Keratinocyte (primary cell): ENCODE measurements around the gene GPR137. TPM values are rescaled to one million over a fixed set of nuclear protein-coding genes. Genes with fewer than 3 reads are reported as not detected.

Experiments used
- DNase-seq: peaks from one replicate; pipeline ENCODE4 v3.0.0-alpha.2; 2011; ENCODE audit warnings: low read depth, missing footprints, low spot score
- FAIRE-seq: peaks from 2 replicates; lab custom pipeline; 2011; peaks lifted over from hg19 to GRCh38; lab: Jason Lieb, UNC
- H2AFZ ChIP-seq: 2 replicates; pipeline ENCODE4 v1.6.0; 2012; ENCODE audit warnings: low read length, control low read depth, inconsistent platforms; ENCODE audit not compliant: control insufficient read depth
- H3K27ac ChIP-seq: 2 replicates; pipeline ENCODE4 v1.5.1; 2011; ENCODE audit warnings: low read length; ENCODE audit not compliant: control insufficient read depth, insufficient read depth
- H3K27me3 ChIP-seq: 3 replicates; pipeline ENCODE4 v1.6.0; 2011; ENCODE audit warnings: low read length; ENCODE audit not compliant: control insufficient read depth, insufficient read depth; ENCODE audit errors: extremely low read depth
- H3K36me3 ChIP-seq, 2 experiments: 2 replicates in 1 of 2; 3 replicates in 1 of 2; pipeline ENCODE4 v1.5.1; 2011; ENCODE audit warnings: low read length in 2 of 2, mild to moderate bottlenecking in 1 of 2; ENCODE audit not compliant: control insufficient read depth in 2 of 2, insufficient read depth in 2 of 2; ENCODE audit errors: extremely low read depth in 1 of 2
- H3K4me1 ChIP-seq: 3 replicates; pipeline ENCODE4 v1.5.1; 2011; ENCODE audit warnings: low read length; ENCODE audit not compliant: control insufficient read depth, insufficient read depth; ENCODE audit errors: extremely low read depth
- H3K4me2 ChIP-seq: 3 replicates; pipeline ENCODE4 v1.6.0; 2011; ENCODE audit warnings: low read depth, low read length; ENCODE audit not compliant: control insufficient read depth, insufficient read depth; ENCODE audit errors: extremely low read depth
- H3K4me3 ChIP-seq, 3 experiments: fragments of 200-600 bp in 1 of 3; sonication (generic) in 1 of 3; 2 replicates in 2 of 3; 3 replicates in 1 of 3; pipeline ENCODE4 v1.5.1; 2011 to 2016; ENCODE audit warnings: low read length in 3 of 3, mild to moderate bottlenecking in 3 of 3, control low read depth in 2 of 3, inconsistent platforms in 1 of 3, low read depth in 1 of 3, mixed read lengths in 1 of 3, mixed run types in 1 of 3, moderate library complexity in 1 of 3; ENCODE audit not compliant: control insufficient read depth in 2 of 3, insufficient read depth in 2 of 3; ENCODE audit errors: extremely low read depth in 1 of 3
- H3K79me2 ChIP-seq: 2 replicates; pipeline ENCODE4 v1.6.0; 2012; ENCODE audit warnings: low read length; ENCODE audit not compliant: control insufficient read depth, insufficient read depth
- H3K9ac ChIP-seq: 3 replicates; pipeline ENCODE4 v1.6.0; 2011; ENCODE audit warnings: low read length; ENCODE audit not compliant: control insufficient read depth, insufficient read depth; ENCODE audit errors: extremely low read depth
- H3K9me1 ChIP-seq: 3 replicates; pipeline ENCODE4 v1.6.0; 2011; ENCODE audit warnings: low read length; ENCODE audit not compliant: control insufficient read depth, insufficient read depth; ENCODE audit errors: extremely low read depth
- H3K9me3 ChIP-seq: 2 replicates; pipeline ENCODE4 v1.5.1; 2012; ENCODE audit warnings: low read depth, low read length; ENCODE audit not compliant: control insufficient read depth
- H4K20me1 ChIP-seq: 3 replicates; pipeline ENCODE4 v1.6.0; 2011; ENCODE audit warnings: low read length; ENCODE audit not compliant: control insufficient read depth, insufficient read depth; ENCODE audit errors: extremely low read depth
- CTCF ChIP-seq, 3 experiments: IDR thresholded peaks in 1 of 3; conservative IDR thresholded peaks in 1 of 3; optimal IDR thresholded peaks in 1 of 3; 2 replicates in 2 of 3; 3 replicates in 1 of 3; pipeline versions ENCODE3 to v1.5.1; 2011; ENCODE audit warnings: low read length in 3 of 3, mild to moderate bottlenecking in 3 of 3, moderate library complexity in 2 of 3, control low read depth in 1 of 3, inconsistent platforms in 1 of 3; ENCODE audit not compliant: insufficient read depth in 2 of 3; ENCODE audit errors: extremely low read depth in 1 of 3
- EZH2 ChIP-seq: IDR thresholded peaks from one replicate; pipeline ENCODE4 v1.6.1; 2012; ENCODE audit warnings: inconsistent platforms, mild to moderate bottlenecking, low read length, moderate library complexity
- dilution Hi-C: fragments of 300-500 bp; cut with MboI; formaldehyde crosslinking; loops from one replicate; pipeline ENCODE4 v1.7.0; 2020; ENCODE audit warnings: low sequenced_read_pairs; ENCODE audit not compliant: extremely low pct_ligation_motif_present
- polyA plus RNA-seq, 5 experiments: library from polyadenylated mRNA; depleted of rRNA in 3 of 5; stranded (reverse) in 3 of 5; stranded (forward) in 1 of 5; unstranded in 1 of 5; fragments of >200 nt; gene quantifications; 1 replicate in 1 of 5; 2 replicates in 3 of 5; 3 replicates in 1 of 5; pipeline versions ENCODE4 v1.2.1 to v1.2.3, GENCODE V29; 2011 to 2012; ENCODE audit warnings: missing spikeins in 2 of 5, low read depth in 1 of 5, low replicate concordance in 1 of 5

Gene GPR137
- polyA plus RNA-seq, 1 donor (not counting 4 experiments of a cell fraction or from before 2014, with no cell fraction given): 6.6 TPM

DNA sequence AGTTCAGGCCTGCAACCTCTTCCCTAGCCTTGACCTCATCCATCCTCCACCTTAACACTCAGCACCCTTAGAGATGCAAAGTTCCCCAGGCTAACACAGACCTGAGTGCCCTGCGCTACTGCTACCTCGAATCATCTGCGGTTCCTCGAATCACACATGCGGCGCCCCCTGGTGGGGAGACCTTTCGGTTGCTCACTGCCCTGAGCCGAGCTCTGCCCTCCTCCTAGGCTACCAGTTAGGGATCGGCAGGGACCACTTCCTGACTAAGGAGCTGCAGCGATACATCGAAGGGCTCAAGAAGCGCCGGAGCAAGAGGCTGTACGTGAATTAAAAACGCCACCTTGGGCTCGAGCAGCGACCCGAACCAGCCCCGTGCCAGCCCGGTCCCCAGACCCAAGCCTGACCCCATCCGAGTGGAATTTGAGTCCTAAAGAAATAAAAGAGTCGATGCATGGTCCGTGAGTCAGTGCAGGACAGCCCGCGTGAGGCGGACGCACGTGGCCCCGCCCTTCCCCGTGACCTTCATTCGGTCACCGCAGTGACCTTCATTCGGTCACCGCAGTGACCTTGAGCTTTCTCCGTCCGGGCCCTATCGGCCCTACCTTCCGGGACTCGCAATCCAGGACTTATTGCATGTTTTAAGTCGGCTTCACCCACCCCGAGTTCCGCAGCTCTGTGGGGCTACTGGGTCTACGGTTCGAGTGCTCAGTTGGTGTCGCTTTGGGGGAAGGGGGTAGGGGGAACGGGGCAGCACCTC lies 18.8 kb downstream of the GPR137 start:
- Histone ChIP-seq H3K4me3 (peak overlapping the region; percentile 58 to 78 (median 78)), H3K27ac (peak overlapping the region; percentile 85), H3K4me1 (peaks cover 30% of the 10 kb centered on the region), H4K20me1 (no peaks in the 10 kb centered on the region), H3K9me3 (no peaks in the 10 kb centered on the region), H3K9me1 (no peaks in the 10 kb centered on the region), H2AFZ (peak overlapping the region; percentile 42), H3K9ac (peak overlapping the region; percentile 80), H3K36me3 (no peaks in the 10 kb centered on the region), H3K27me3 (peaks cover 15% of the 10 kb centered on the region), H3K79me2 (peaks cover 19% of the 10 kb centered on the region), H3K4me2 (peak overlapping the region; percentile 92)
- FAIRE-seq (peak; percentile 62), DNase-seq (no peak)
- TF ChIP-seq EZH2 (no peak), CTCF (optimal IDR thresholded peaks at IDR 0.05 in 1 of 3, IDR thresholded peaks at IDR 0.05 in 1 of 3, conservative IDR thresholded peaks at IDR 0.05 in 1 of 3; ENCODE audit: extremely low read depth in 1 of 3, insufficient read depth in 2 of 3, low read length in 3 of 3) (peak; percentile 89 to 96 (median 94))
- dilution Hi-C loops: no loop called here

DNA sequence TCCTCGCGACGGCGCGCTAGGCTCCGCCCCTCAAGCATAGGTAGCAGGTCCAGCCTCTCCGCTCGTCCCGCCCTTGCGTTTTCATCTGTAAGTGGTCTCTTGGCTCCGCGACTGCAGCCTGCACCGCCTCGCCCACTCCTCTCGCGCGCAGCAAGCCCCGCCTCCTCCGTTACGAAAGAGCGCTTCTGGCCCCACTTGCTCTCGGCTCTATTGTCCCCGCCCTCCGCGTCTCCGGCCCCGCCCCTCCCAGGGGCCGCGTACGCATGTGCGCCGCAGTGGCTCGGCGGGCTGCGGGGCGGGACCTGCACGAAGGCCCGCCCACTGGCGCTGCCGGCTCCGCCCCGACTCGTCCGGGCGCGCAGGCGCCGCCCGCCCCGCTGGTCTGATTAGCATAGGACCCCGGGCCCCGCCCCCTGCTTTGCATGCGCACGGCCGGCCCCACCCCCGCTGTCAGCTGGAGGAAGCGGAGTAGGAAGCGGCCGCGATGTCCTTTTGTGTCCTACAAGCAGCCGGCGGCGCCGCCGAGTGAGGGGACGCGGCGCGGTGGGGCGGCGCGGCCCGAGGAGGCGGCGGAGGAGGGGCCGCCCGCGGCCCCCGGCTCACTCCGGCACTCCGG lies 19.5 kb downstream of the GPR137 start, which contains the start of gene ESRRA:
Gene ESRRA (plus strand): TSS at position 450 of the 616 bp plus-strand sequence. CDS start 1,656 bp downstream, outside the sequence.
- H3K36me3 ChIP-seq: no peaks in the 10 kb centered on the region
- DNase-seq (peak; percentile 90), FAIRE-seq (no peak)
- no peaks in the 10 kb centered on the region for H3K9me1 ChIP-seq
- peaks cover 19% of the 10 kb centered on the region for H3K79me2 ChIP-seq
- dilution Hi-C loops: no loop called here
- H3K27me3 ChIP-seq: peaks cover 8% of the 10 kb centered on the region
- no peaks in the 10 kb centered on the region for H4K20me1 ChIP-seq
- peak within 1 kb of the TSS; percentile 78 to 86 (median 83) for H3K4me3 ChIP-seq
- peak within 1 kb of the TSS; percentile 85 for H3K27ac ChIP-seq
- H3K9me3 ChIP-seq: no peaks in the 10 kb centered on the region
- peak within 1 kb of the TSS; percentile 42 for H2AFZ ChIP-seq
- peak within 1 kb of the TSS; percentile 80 for H3K9ac ChIP-seq
- no peak for TF ChIP-seq CTCF (optimal IDR thresholded peaks at IDR 0.05 in 1 of 3, IDR thresholded peaks at IDR 0.05 in 1 of 3, conservative IDR thresholded peaks at IDR 0.05 in 1 of 3; ENCODE audit: extremely low read depth in 1 of 3, insufficient read depth in 2 of 3, low read length in 3 of 3)
- TF ChIP-seq EZH2: no peak
- H3K4me1 ChIP-seq: peaks cover 24% of the 10 kb centered on the region
- H3K4me2 ChIP-seq: peak within 1 kb of the TSS; percentile 97
